HepG2 (cell line): ENCODE results near the gene MORF4L2. TPM values are rescaled to one million over a fixed set of nuclear protein-coding genes. Genes with fewer than 3 reads are reported as not detected.

ENCODE experiments used
- ATAC-seq: fragments of 200-7000 bp; cut with Tn5 transposase; 3 replicates; pipeline ENCODE4 v1.9.1; 2020; ENCODE audit warnings: mild to moderate bottlenecking, moderate library complexity
- BruUV-seq: library from RNA; stranded (reverse); fragments of 400-500 nt; replicated peaks from 2 replicates; lab custom pipeline; 2021; lab: Mats Ljungman, UMichigan
- CTCF ChIA-PET: fragments of 300-600 bp; formaldehyde crosslinking; extraction: SDS; loops from one replicate; lab custom pipeline; 2021; ENCODE audit warnings: low total read pairs, inconsistent platforms, low intra/inter-chr PET ratio; lab: Yijun Ruan, JAX
- POLR2A ChIA-PET: fragments of 350-600 bp; sonication (Branson Sonifier 250); formaldehyde crosslinking; loops from one replicate; lab custom pipeline; 2020; ENCODE audit warnings: antibody characterized with exemption, inconsistent platforms; lab: Yijun Ruan, JAX
- DNase-seq: peaks from one replicate; pipeline ENCODE4 v3.0.0-alpha.2; 2015; ENCODE audit warnings: low spot score
- FAIRE-seq: peaks from 3 replicates; lab custom pipeline; 2011; peaks lifted over from hg19 to GRCh38; lab: Jason Lieb, UNC
- H2AFZ ChIP-seq: one replicate; pipeline ENCODE4 v1.6.1; 2011; ENCODE audit warnings: low read length, inconsistent platforms
- H3K27ac ChIP-seq: fragments of 300-600 bp; 3 replicates; pipeline ENCODE4 v1.8.0; 2011; ENCODE audit warnings: mixed run types, mild to moderate bottlenecking, mixed read lengths, low read length, inconsistent platforms; ENCODE audit not compliant: insufficient read depth; ENCODE audit errors: extremely low read length
- H3K27me3 ChIP-seq, 2 experiments: fragments of 200-600 bp in 1 of 2; 2 replicates in 1 of 2; 3 replicates in 1 of 2; pipeline versions ENCODE4 v1.6.0 to v1.8.0; 2011; ENCODE audit warnings: low read length in 2 of 2, mild to moderate bottlenecking in 2 of 2, moderate library complexity in 2 of 2, inconsistent platforms in 1 of 2; ENCODE audit not compliant: insufficient read depth in 2 of 2, control insufficient read depth in 1 of 2
- H3K36me3 ChIP-seq, 2 experiments: fragments of 200-600 bp in 1 of 2; replicated peaks in 1 of 2; 2 replicates in 1 of 2; 3 replicates in 1 of 2; pipeline versions ENCODE4 v1.5.1 to v1.8.0; 2011; ENCODE audit warnings: low read length in 2 of 2, inconsistent platforms in 1 of 2; ENCODE audit not compliant: insufficient read depth in 2 of 2, control insufficient read depth in 1 of 2
- H3K4me1 ChIP-seq: 2 replicates; pipeline ENCODE4 v1.5.1; 2012; ENCODE audit warnings: low read length, inconsistent platforms; ENCODE audit not compliant: insufficient read depth
- H3K4me2 ChIP-seq: 2 replicates; pipeline ENCODE4 v1.6.0; 2011; ENCODE audit warnings: low read depth, low read length, inconsistent platforms
- H3K4me3 ChIP-seq, 3 experiments: fragments of 200-600 bp in 1 of 3; sonication (generic), shearing (Covaris generic) in 1 of 3; replicated peaks in 1 of 3; 2 replicates each; pipeline ENCODE4 v1.5.1; 2011 to 2016; ENCODE audit warnings: low read length in 3 of 3, inconsistent platforms in 2 of 3, low read depth in 2 of 3, mild to moderate bottlenecking in 2 of 3, control low read depth in 1 of 3, mixed read lengths in 1 of 3; ENCODE audit not compliant: insufficient read depth in 1 of 3
- H3K79me2 ChIP-seq: one replicate; pipeline ENCODE4 v1.6.1; 2011; ENCODE audit warnings: low read length, inconsistent platforms; ENCODE audit not compliant: insufficient read depth
- H3K9ac ChIP-seq: 2 replicates; pipeline ENCODE4 v1.6.0; 2011; ENCODE audit warnings: mild to moderate bottlenecking, low read depth, low read length, inconsistent platforms; ENCODE audit not compliant: insufficient read depth
- H3K9me3 ChIP-seq: 2 replicates; pipeline ENCODE4 v1.5.1; 2012; ENCODE audit warnings: mild to moderate bottlenecking, low read length
- H4K20me1 ChIP-seq: 2 replicates; pipeline ENCODE4 v1.6.0; 2011; ENCODE audit warnings: inconsistent platforms, mild to moderate bottlenecking, low read length, moderate library complexity; ENCODE audit not compliant: insufficient read depth
- ARID5B ChIP-seq: IDR thresholded peaks from 2 replicates; pipeline ENCODE4 v1.4.0; 2020; ENCODE audit warnings: mild to moderate bottlenecking, missing genetic modification reagents
- FOXO1 ChIP-seq: sonication (generic); formaldehyde crosslinking; IDR thresholded peaks from 2 replicates; pipeline ENCODE4 v1.4.0; 2020; ENCODE audit warnings: missing genetic modification reagents
- GABPA ChIP-seq, 2 experiments: IDR thresholded peaks; 2 replicates each; pipeline ENCODE4 v1.6.1; 2011 to 2016; ENCODE audit warnings: low read depth in 2 of 2, low read length in 1 of 2, missing biosample characterization in 1 of 2, missing genetic modification characterization in 1 of 2
- KAT8 ChIP-seq: IDR thresholded peaks from 2 replicates; pipeline ENCODE4 v1.6.1; 2016; ENCODE audit warnings: missing genetic modification reagents, missing compliant biosample characterization
- NRL ChIP-seq: sonication (generic); formaldehyde crosslinking; IDR thresholded peaks from 2 replicates; pipeline ENCODE4 v1.5.0; 2020; ENCODE audit warnings: missing genetic modification reagents, mild to moderate bottlenecking, moderate library complexity, borderline replicate concordance
- RNF2 ChIP-seq: fragments of 450-650 bp; conservative IDR thresholded peaks from 2 replicates; pipeline ENCODE4 v1.6.1; 2016; ENCODE audit warnings: low read depth
- SAP130 ChIP-seq: IDR thresholded peaks from 2 replicates; pipeline ENCODE4 v1.6.1; 2016; ENCODE audit warnings: low read depth
- THAP7 ChIP-seq: sonication (generic); formaldehyde crosslinking; IDR thresholded peaks from 2 replicates; pipeline ENCODE4 v1.8.1; 2023; ENCODE audit warnings: mild to moderate bottlenecking, missing genetic modification reagents
- TIGD3 ChIP-seq: sonication (generic); formaldehyde crosslinking; IDR thresholded peaks from 2 replicates; pipeline ENCODE4 v1.5.1; 2020; ENCODE audit warnings: mild to moderate bottlenecking, missing genetic modification reagents, borderline replicate concordance
- ZFP36L2 ChIP-seq: sonication (generic); formaldehyde crosslinking; IDR thresholded peaks from 2 replicates; pipeline ENCODE4 v1.4.0; 2020; ENCODE audit warnings: missing genetic modification reagents
- ZKSCAN5 ChIP-seq: sonication (generic); formaldehyde crosslinking; IDR thresholded peaks from 2 replicates; pipeline ENCODE4 v1.5.1; 2020; ENCODE audit warnings: mild to moderate bottlenecking, missing genetic modification reagents
- WGBS: methylation state at CpG from one replicate; pipeline ENCODE4 v1.1.6; 2017; ENCODE audit warnings: low lambda C conversion rate; 5-methylcytosine and 5-hydroxymethylcytosine counted together
- in situ Hi-C: cut with HindIII; loops from 2 replicates; pipeline ENCODE4 v1.10.0; 2017; ENCODE audit warnings: low pct_unique_long_range_greater_than_20kb; ENCODE audit not compliant: extremely low pct_ligation_motif_present
- intact Hi-C: fragments of 100-400 bp; cut with micrococcal nuclease; formaldehyde crosslinking; loops from one replicate; pipeline ENCODE4 v1.10.0; 2022; ENCODE audit not compliant: unreplicated experiment
- polyA plus RNA-seq, 8 experiments: library from polyadenylated mRNA; depleted of rRNA in 3 of 8; stranded (reverse) in 7 of 8; unstranded in 1 of 8; fragments of >200 nt; fragmentation: Illumina TruSeq in 4 of 8; extraction: Trizol in 4 of 8; gene quantifications; 2 replicates each; pipeline versions ENCODE4 v1.2.1 to v1.2.3, GENCODE V29; 2011 to 2016; ENCODE audit warnings: low read depth in 4 of 8, missing spikeins in 1 of 8, mixed read lengths in 1 of 8; ENCODE audit not compliant: insufficient read depth in 1 of 8
- total RNA-seq, 5 experiments: library from RNA; depleted of rRNA; stranded (reverse); fragments of >200 nt; fragmentation: Illumina TruSeq; extraction: Trizol; gene quantifications; 2 replicates each; pipeline ENCODE4 v1.2.3, GENCODE V29; 2016; ENCODE audit warnings: low read depth in 1 of 5

MORF4L2 gene
- total and polyA plus RNA-seq, 2 of the 13 experiments (the other 11 are each of a cell fraction or from before 2014, with no cell fraction given): 358 to 469 TPM

GRCh38 chrX:103734125-103734760 is 47.7 kb upstream of the MORF4L2 start:
- BruUV-seq: no TSS peak
- intact Hi-C loops (no loop called here), in situ Hi-C loops (no loop called here)
- no peaks in the 10 kb centered on the region for H3K9me3 ChIP-seq
- ATAC-seq (no peak), DNase-seq (no peak), FAIRE-seq (no peak)
- no peak overlapping the region for H3K4me3 ChIP-seq
- 0% methylated on average over 4 of the region's 4 CpGs for WGBS
- no peaks in the 10 kb centered on the region for H3K36me3 ChIP-seq
- no peak overlapping the region for H3K27ac ChIP-seq
- H3K4me1 ChIP-seq: no peaks in the 10 kb centered on the region
- H3K27me3 ChIP-seq: peaks cover 1 to 3% of the 10 kb centered on the region in 2 experiments; a peak in 2 of 5 replicates
- no peaks in the 10 kb centered on the region for H4K20me1 ChIP-seq
- TF ChIP-seq ARID5B (no peak), ZFP36L2 (CRISPR knock-in tag) (no peak), KAT8 (CRISPR knock-in tag) (no peak), THAP7 (CRISPR knock-in tag) (no peak), NRL (CRISPR knock-in tag) (no peak), ZKSCAN5 (CRISPR knock-in tag) (no peak), RNF2 (no peak), FOXO1 (CRISPR knock-in tag) (no peak), TIGD3 (CRISPR knock-in tag) (no peak), SAP130 (CRISPR knock-in tag) (no peak), GABPA (IDR thresholded peaks at IDR 0.05; ENCODE audit: low read depth, low read length) (no peak), GABPA (CRISPR knock-in tag; IDR thresholded peaks at IDR 0.05; ENCODE audit: low read depth) (no peak)
- ChIA-PET CTCF (no interaction called here), POLR2A (no interaction called here)
- no peak overlapping the region for H3K9ac ChIP-seq
- no peak overlapping the region for H2AFZ ChIP-seq
- H3K4me2 ChIP-seq: no peak overlapping the region
- H3K79me2 ChIP-seq: no peaks in the 10 kb centered on the region
